Testis (tissue), 3 donors: ENCODE measurements around the gene MT1X. TPM values are rescaled to one million over a fixed set of nuclear protein-coding genes. Genes with fewer than 3 reads are reported as not detected.
A peak's percentile ranks its signal among the peaks of the same experiment; 100 is the strongest.

Source experiments
- DNase-seq: peaks from one replicate; pipeline ENCODE4 v3.0.0-alpha.2; 2019
- H3K27ac ChIP-seq, 2 donors: fragments of 200-600 bp; sonication (generic); one replicate each; pipeline ENCODE4 v1.5.1; 2019
- H3K27me3 ChIP-seq: fragments of 200-600 bp; sonication (generic); one replicate; pipeline ENCODE4 v1.5.1; 2019
- H3K36me3 ChIP-seq: fragments of 200-600 bp; sonication (generic); one replicate; pipeline ENCODE4 v1.5.1; 2017; ENCODE audit warnings: low read depth; ENCODE audit errors: missing control alignments
- H3K4me1 ChIP-seq: fragments of 200-600 bp; sonication (generic); one replicate; pipeline ENCODE4 v1.5.1; 2019
- H3K4me3 ChIP-seq, 2 donors: fragments of 200-600 bp; sonication (generic); one replicate each; pipeline ENCODE4 v1.5.1; 2017 to 2019
- H3K9me3 ChIP-seq: fragments of 200-600 bp; sonication (generic); one replicate; pipeline ENCODE4 v1.5.1; 2017
- CTCF ChIP-seq, 3 experiments: fragments of 450-650 bp in 2 of 3; fragments of 200-600 bp in 1 of 3; sonication (generic) in 1 of 3; IDR thresholded peaks; one replicate each; pipeline ENCODE4 v1.5.1; 2016 to 2019; ENCODE audit warnings: antibody characterized with exemption in 3 of 3, mild to moderate bottlenecking in 2 of 3, moderate library complexity in 1 of 3
- POLR2A ChIP-seq: fragments of 450-650 bp; IDR thresholded peaks from one replicate; pipeline ENCODE4 v1.6.1; 2017; ENCODE audit warnings: antibody characterized with exemption, mild to moderate bottlenecking, moderate library complexity
- WGBS, 2 donors: methylation state at CpG; one replicate each; pipeline ENCODE4 v1.1.5; 2018; 5-methylcytosine and 5-hydroxymethylcytosine counted together
- intact Hi-C: fragments of 100-400 bp; cut with DNase I; formaldehyde crosslinking; loops from one replicate; pipeline ENCODE4 v1.15.1; 2023; ENCODE audit warnings: low total_unique reads
- polyA plus RNA-seq: library from polyadenylated mRNA; stranded (reverse); fragments of 350-450 nt; fragmentation: Illumina TruSeq; extraction: RNeasy Lipid Tissue Mini Kit (QIAGEN cat#74804); gene quantifications from one replicate; pipeline ENCODE4 v1.2.3, GENCODE V29; 2014; ENCODE audit warnings: low read depth, low replicate concordance; ENCODE audit not compliant: insufficient read depth
- total RNA-seq, 2 donors: library from RNA; depleted of rRNA; stranded (reverse); fragments of >200 nt; gene quantifications; one replicate each; pipeline ENCODE4 v1.2.3, GENCODE V29; 2016

The MT1X gene
- total and polyA plus RNA-seq, 3 donors from 2014 or later, result 51.7 to 180 (median 77.0) TPM

DNA sequence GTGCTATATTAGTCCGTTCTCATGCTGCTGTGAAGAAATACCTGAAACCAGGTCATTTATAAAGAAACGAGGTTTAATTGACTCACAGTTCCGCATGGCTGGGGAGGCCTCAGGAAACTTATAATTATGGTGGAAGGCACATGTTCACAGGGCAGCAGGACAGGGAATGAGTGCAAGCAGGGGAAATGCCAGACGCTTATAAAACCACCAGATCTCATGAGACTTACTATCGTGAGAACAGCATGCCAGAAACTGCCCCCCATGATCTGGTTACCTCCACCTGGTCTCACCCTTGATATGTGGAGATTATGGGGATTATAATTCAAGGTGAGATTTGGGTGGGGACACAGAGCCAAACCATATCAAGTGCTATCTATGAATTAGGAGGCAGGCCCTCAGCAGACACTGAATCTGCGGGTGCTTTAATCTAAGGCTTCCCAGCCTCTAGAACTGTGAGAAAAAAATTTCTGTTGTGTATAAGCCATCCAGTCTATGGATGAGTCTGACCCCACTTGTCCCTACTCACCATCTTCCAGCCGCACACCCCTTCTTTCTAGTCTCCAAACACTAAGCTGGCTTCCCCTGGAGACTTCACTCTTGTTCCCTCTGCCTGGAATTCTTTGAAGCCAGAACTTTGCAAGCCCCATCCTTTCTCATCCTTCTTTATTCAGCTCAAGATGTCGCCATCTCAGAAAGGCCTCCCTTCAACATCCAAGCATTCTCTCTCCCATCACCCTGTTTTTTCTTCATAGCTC, 46.9 kb downstream of the MT1X start:
- Histone ChIP-seq H3K4me1 (peaks cover 6% of the 10 kb centered on the region), H3K9me3 (no peaks in the 10 kb centered on the region), H3K4me3 (peak overlapping the region; percentile 80 to 90), H3K27me3 (no peaks in the 10 kb centered on the region), H3K27ac (peak overlapping the region; percentile 76 to 79), H3K36me3 (no peaks in the 10 kb centered on the region)
- no peak for TF ChIP-seq CTCF (IDR thresholded peaks at IDR 0.05)
- no peak for TF ChIP-seq POLR2A
- no peak for DNase-seq
- WGBS, 2 donors, result 30 to 36% methylated on average over 8 of the region's 8 CpGs
- intact Hi-C loops, result loop anchor here (10.0 kb wide), 1 partner anchor 116 kb away; no protein-coding TSS in a partner anchor

DNA sequence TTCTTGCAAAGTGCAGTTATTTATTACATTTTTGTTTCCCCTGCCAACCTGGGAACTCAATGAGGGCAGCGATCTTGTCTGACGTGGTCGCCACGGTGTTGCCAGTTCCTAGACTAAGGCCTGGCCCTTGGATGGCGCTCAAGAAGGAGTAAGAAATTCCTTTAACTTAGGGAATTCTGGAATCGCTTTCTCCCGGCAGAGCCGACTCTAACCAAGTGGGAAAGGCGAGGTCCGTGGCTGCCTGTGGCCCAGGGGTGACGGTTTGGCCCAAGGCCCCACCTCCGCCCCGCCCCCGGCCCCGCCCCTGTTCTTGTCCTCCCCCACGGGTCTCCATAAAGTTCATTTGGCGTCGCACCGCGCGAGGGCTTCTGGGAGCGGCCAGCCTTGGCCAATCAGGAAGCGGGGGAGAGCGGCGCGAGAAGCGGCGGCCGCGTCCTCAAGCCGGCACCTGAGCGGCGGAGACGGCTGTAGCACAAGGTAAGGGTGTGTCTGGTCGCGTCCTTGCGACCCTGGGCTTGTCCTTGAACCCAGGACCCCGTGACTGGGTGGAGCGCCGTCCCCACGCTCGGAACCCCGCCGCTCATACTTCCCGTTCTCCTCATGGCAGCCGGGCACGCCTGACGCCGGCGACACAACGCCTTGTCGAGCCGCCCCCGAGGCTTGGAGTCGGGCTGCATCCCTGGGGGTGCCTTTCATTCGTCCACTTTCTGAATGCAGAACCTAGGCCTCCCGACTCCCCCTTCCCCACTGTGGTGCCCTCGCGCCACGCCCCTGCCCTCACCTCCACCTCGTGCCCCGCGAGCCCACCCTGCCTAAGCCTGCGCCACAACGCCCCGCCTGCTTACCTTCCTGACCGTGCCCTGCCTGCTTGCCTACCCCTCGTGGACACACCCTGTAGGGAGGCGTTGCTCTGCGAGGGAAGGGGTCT, 47.7 kb downstream of the MT1X start, which contains the start of gene NUP93:
Gene NUP93, plus strand, starts transcription at position 395 of the 928 bp plus-strand sequence. CDS start 18,119 bp downstream, outside the sequence.
- Histone ChIP-seq H3K27ac (peak within 1 kb of the TSS; percentile 76 to 79), H3K4me1 (peaks cover 6% of the 10 kb centered on the region), H3K27me3 (no peaks in the 10 kb centered on the region), H3K36me3 (no peaks in the 10 kb centered on the region), H3K4me3 (peak within 1 kb of the TSS; percentile 80 to 90), H3K9me3 (no peaks in the 10 kb centered on the region)
- intact Hi-C loops, result loop anchor here (10.0 kb wide), 1 partner anchor 115 kb away; no protein-coding TSS in a partner anchor
- TF ChIP-seq POLR2A (no peak), CTCF (IDR thresholded peaks at IDR 0.05) (no peak)
- 0 to 1% methylated on average over 32 to 70 of the region's 70 CpGs for WGBS, 2 donors
- peak; percentile 94 for DNase-seq

- TF ChIP-seq POLR2A, result no peak
- no peak for TF ChIP-seq CTCF (IDR thresholded peaks at IDR 0.05)
- Histone ChIP-seq H3K4me3 (no peak overlapping the region), H3K36me3 (no peaks in the 10 kb centered on the region), H3K27ac (no peak overlapping the region), H3K27me3 (no peaks in the 10 kb centered on the region), H3K4me1 (peaks cover 6% of the 10 kb centered on the region), H3K9me3 (no peaks in the 10 kb centered on the region)
- intact Hi-C loops, result no loop called here
- 86 to 92% methylated on average over 2 of the region's 2 CpGs for WGBS, 2 donors
- DNase-seq, result no peak
These were observed 50.1 kb downstream of the MT1X start for GRCh38 chr16:56732366-56732765.

GRCh38 chr16:56732832-56733231, 50.6 kb downstream of the MT1X start:
- no peaks in the 10 kb centered on the region for H3K9me3 ChIP-seq
- no peaks in the 10 kb centered on the region for H3K36me3 ChIP-seq
- H3K4me1 ChIP-seq, result peaks cover 6% of the 10 kb centered on the region
- no peaks in the 10 kb centered on the region for H3K27me3 ChIP-seq
- H3K27ac ChIP-seq, result no peak overlapping the region
- no peak overlapping the region for H3K4me3 ChIP-seq
- DNase-seq, result no peak
- TF ChIP-seq POLR2A (no peak), CTCF (IDR thresholded peaks at IDR 0.05) (no peak)
- 86 to 100% methylated on average over 1 of the region's 1 CpG for whole genome bisulfite sequencing, 2 donors
- intact Hi-C loops, result no loop called here

Other genes with a start within 250 kb of the MT1X start
- 10 to 100 TPM; 67.7 to 75.3 TPM for gene NUDT21, start 231.1 kb upstream of the MT1X start, total RNA-seq
- 224 TPM for gene NUDT21, start 231.1 kb upstream of the MT1X start, polyA plus RNA-seq
- gene OGFOD1, start 230.9 kb upstream of the MT1X start, total RNA-seq, result 10 to 100 TPM; 26.7 to 34.5 TPM
- 38.2 TPM for gene OGFOD1, start 230.9 kb upstream of the MT1X start, polyA plus RNA-seq
- gene BBS2, start 162.4 kb upstream of the MT1X start, total RNA-seq, result 10 to 100 TPM; 70.3 to 83.6 TPM
- 79.8 TPM for gene BBS2, start 162.4 kb upstream of the MT1X start, polyA plus RNA-seq
- gene MT4, start 117.4 kb upstream of the MT1X start, total RNA-seq, result not detected
- 2.3 TPM for gene MT4, start 117.4 kb upstream of the MT1X start, polyA plus RNA-seq
- gene MT3, start 92.9 kb upstream of the MT1X start, total RNA-seq, result 1 to 10 TPM in 1 of 2 donors, not detected in 1; 4.6 TPM
- gene MT3, start 92.9 kb upstream of the MT1X start, polyA plus RNA-seq, result 12.0 TPM
- 10 to 100 TPM; 20.1 to 30.7 TPM for gene MT2A, start 73.9 kb upstream of the MT1X start, total RNA-seq
- 77.1 TPM for gene MT2A, start 73.9 kb upstream of the MT1X start, polyA plus RNA-seq
- gene MT1E, start 56.7 kb upstream of the MT1X start, total RNA-seq, result 10 to 100 TPM; 10.5 to 55.4 TPM
- 22.4 TPM for gene MT1E, start 56.7 kb upstream of the MT1X start, polyA plus RNA-seq
- gene MT1M, start 49.8 kb upstream of the MT1X start, total RNA-seq, result 1 to 10 TPM; 2.2 to 3.7 TPM
- gene MT1M, start 49.8 kb upstream of the MT1X start, polyA plus RNA-seq, result 2.6 TPM
- 10 to 100 TPM in 1 of 2 donors, not detected in 1; 10.6 TPM for gene MT1A, start 43.8 kb upstream of the MT1X start, total RNA-seq
- gene MT1A, start 43.8 kb upstream of the MT1X start, polyA plus RNA-seq, result not detected
- not detected for gene MT1B, start 30.6 kb upstream of the MT1X start, total RNA-seq
- gene MT1B, start 30.6 kb upstream of the MT1X start, polyA plus RNA-seq, result not detected
- gene MT1F, start 24.5 kb upstream of the MT1X start, total RNA-seq, result 1 to 10 TPM; 3.6 to 8.1 TPM
- 15.4 TPM for gene MT1F, start 24.5 kb upstream of the MT1X start, polyA plus RNA-seq
- 10 to 100 TPM in 1 of 2 donors, 1 to 10 TPM in 1; 2.1 to 11.5 TPM for gene MT1G, start 14.4 kb upstream of the MT1X start, total RNA-seq
- 14.7 TPM for gene MT1G, start 14.4 kb upstream of the MT1X start, polyA plus RNA-seq
- gene MT1H, start 12.7 kb upstream of the MT1X start, total RNA-seq, result not detected
- gene MT1H, start 12.7 kb upstream of the MT1X start, polyA plus RNA-seq, result not detected
- gene NUP93, start 47.7 kb downstream of the MT1X start, total RNA-seq, result 100 to 1,000 TPM in 1 of 2 donors, 10 to 100 TPM in 1; 94.2 to 102 TPM
- gene NUP93, start 47.7 kb downstream of the MT1X start, polyA plus RNA-seq, result 147 TPM
- 1 to 10 TPM in 1 of 2 donors, under 1 TPM in 1; 0.16 to 1.1 TPM for gene SLC12A3, start 182.7 kb downstream of the MT1X start, total RNA-seq
- gene SLC12A3, start 182.7 kb downstream of the MT1X start, polyA plus RNA-seq, result 0.16 TPM
- 10 to 100 TPM; 68.0 to 90.8 TPM for gene HERPUD1, start 249.7 kb downstream of the MT1X start, total RNA-seq
- gene HERPUD1, start 249.7 kb downstream of the MT1X start, polyA plus RNA-seq, result 88.9 TPM